Suppressor macrophage treated with lipopolysaccharide for 4 hours (primary cell): ENCODE results near the gene GLTPD2.
A peak's percentile ranks its signal among the peaks of the same experiment; 100 is the strongest.

Experiments
- DNase-seq: peaks from one replicate; pipeline ENCODE4 v3.0.0-alpha.2; 2020

Gene GLTPD2

GRCh38 chr17:4772235-4772613 is 16.5 kb upstream of the GLTPD2 start:
- DNase-seq = no peak

- no peak for DNase-seq
Observed at GRCh38 chr17:4777969-4778760, 10.6 kb upstream of the GLTPD2 start.

DNA sequence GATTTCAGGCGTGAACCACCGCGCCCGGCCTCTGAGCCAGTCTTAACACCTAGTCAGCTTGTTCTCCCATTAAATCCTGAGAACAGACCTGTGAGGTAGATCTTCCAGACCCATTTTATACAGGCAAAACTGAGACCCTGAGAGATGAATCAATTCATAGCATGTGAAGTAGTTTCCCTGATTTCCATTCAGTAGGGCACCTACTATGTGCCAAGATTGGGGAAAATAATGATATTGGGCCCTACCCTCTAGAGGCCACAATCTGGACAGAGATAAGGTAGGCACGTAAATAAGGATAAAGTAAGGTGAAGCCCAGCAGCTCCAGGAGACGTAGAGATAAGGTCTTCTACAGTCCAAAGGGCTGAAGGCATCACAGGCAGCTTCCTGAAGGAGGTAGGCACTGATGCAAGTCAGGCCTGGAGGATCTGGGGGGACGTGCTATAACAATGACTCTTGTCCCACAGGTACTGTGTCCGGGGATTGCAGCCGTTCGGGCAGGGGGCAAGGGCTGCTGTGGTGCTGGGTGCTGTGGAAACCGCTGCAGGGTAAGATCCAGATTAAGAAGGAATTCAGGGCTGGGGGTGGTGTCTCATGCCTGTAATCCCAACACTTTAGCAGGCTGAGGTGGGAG is 8.3 kb upstream of the GLTPD2 start:
- no peak for DNase-seq

DNA sequence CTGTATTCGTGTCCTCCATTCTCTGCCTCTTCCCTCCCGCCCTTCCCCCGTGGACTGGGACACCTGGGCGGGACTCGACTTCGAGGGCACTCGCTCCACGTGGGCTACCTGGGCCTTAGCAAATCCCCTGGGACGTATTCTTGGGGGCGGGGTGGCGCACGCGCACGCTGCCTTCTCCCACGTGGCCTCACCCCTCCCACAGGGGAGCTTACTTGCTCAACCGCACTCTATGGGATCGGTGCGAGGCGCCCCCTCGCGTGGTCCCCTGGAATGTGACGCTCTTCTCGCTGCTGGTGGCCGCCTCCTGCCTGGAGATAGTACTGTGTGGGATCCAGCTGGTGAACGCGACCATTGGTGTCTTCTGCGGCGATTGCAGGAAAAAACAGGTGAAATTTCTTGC is 6.1 kb upstream of the GLTPD2 start:
- peak; percentile 59 for DNase-seq

GRCh38 chr17:4785311-4786105 is 3.3 kb upstream of the GLTPD2 start:
- peak; percentile 14 for DNase-seq

GRCh38 chr17:4786106-4786511 is 2.7 kb upstream of the GLTPD2 start, which contains the start of gene VMO1:
TSS of gene VMO1 (minus strand) at chr17:4786364. CDS start at chr17:4786352, 12 bp downstream.
- peak; percentile 35 for DNase-seq

- no peak for DNase-seq
Observed at GRCh38 chr17:4786516-4786915, 2.2 kb upstream of the GLTPD2 start.

GRCh38 chr17:4788159-4788806 is 481 bp upstream of the GLTPD2 start:
- DNase-seq = no peak

GRCh38 chr17:4789701-4789950 is 862 bp downstream of the GLTPD2 start:
- DNase-seq = no peak

DNA sequence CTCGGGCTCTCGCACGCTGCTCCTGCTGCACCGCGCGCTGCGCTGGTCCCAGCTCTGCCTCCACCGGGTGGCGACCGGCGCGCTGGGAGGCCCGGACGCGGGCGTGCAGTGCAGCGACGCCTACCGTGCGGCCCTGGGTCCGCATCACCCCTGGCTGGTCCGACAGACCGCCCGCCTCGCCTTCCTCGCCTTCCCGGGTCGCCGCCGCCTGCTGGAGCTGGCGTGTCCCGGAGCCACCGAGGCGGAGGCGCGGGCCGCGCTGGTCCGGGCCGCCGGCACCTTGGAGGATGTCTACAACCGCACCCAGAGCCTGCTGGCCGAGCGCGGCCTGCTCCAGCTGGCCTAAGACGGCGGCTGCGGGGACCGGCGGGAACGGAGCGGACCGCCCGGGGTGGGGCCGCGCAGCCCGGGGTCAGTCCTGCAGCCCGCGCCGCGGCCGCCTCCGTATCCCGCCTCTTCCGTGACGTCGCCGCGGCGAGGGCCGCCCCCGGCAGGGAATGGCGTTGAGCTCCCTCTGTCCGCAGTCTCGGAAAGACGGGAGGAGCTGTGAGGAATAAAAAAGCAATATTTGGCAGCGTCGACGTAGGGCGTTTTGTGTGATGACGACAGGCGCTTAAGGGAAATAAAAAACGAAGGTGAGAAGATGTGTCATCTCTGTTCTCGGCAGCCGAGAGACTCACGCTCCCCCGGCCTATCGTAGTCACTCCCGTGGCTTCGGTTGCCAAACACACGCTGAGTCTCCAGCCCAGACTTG is 1.4 kb downstream of the GLTPD2 start:
- peak; percentile 92 for DNase-seq

- DNase-seq = no peak
Observed at GRCh38 chr17:4790705-4791088, 1.9 kb downstream of the GLTPD2 start.

GRCh38 chr17:4795168-4795567 is 6.4 kb downstream of the GLTPD2 start:
- no peak for DNase-seq

DNA sequence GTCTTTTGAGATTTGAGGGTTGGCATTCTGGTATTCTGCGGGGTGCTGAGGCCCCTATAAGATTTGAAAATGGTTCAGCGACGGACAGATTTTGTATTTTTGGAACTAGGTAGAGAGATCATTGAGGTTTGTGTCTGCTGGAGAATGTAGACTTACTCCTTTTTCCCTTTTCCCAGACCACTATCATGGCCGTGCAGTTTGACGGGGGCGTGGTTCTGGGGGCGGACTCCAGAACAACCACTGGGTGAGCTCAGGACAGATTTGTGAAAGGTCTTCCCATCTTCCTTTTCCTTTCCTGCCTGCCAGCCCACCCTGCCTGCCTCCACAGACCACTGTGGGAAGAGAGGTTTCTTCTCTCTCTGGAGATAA is 7.8 kb downstream of the GLTPD2 start:
- peak; percentile 55 for DNase-seq

DNA sequence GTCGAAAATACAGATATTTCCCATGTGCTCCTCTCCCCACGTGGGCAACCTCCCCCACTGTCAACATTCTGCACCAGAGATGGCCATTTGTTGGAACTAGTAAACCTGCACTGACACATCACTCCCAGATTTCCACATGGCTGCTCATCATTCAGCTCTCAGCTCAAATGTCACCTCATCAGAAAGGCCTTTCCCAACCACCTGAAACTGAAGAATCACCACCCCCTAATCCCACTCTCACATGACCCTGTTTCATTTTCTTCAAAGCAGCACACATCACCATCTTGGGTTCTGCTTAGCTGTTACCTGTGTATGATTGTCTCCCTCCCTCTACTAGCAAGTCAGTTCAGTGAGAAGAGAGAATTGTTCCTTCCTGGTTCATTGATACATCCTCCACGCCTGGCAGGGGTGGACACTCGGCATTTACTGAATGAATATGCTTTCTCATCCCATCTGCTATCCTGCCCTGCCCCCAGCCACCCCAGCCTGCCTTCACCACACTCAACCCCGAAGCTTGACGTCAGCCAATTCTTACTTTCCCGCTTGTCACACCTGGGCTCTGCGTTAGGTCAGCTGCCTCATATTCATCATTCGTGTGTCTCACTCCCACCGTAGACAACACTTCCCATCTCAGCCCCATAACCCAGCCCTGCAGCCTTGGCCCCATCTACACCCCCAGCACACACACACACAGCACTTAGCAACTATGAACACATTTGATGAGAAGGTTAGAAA is 11.9 kb downstream of the GLTPD2 start:
- DNase-seq = no peak

DNA sequence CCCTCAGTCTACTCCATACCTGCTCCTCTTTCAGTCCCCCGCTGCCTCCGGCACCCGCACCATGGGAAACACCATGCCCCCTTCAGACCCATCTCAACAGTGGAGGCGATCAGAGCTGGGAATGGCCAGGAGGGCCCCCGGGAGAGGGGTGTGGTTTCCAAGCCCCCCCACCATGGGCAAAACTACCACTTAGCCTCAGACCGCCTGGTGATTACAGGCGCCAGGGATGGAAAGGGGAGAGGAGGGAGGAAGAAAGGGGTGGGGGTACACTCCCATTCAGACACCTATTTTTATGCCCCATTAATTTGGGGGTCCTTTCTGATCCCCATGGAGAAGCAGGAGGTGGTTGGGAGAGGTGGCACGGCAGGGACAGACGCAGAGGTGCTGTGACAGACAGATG is 13.5 kb downstream of the GLTPD2 start, which contains the start of gene C17orf114:
C17orf114 (minus strand) TSS at position 101 of the 400 bp plus-strand sequence.
- DNase-seq = no peak

DNA sequence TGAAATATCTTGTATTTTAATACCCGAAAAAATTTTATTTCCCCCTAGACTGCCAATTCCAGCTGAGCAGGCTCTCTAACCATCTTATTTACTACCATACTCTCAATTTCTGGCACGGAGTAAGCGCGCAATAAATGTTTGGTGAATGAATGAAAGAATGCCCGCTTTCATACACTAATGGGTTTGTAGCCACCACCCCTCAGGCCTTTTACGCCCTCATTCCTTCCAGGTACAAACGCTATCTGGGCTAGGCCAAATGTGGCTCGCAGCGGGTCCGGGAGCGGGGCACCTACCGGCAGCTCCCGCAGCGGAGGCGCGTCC is 17.7 kb downstream of the GLTPD2 start:
- no peak for DNase-seq

GRCh38 chr17:4806777-4807604 is 18.2 kb downstream of the GLTPD2 start, which contains the start of gene PLD2:
TSS of gene PLD2 (plus strand) at chr17:4807152. CDS start at chr17:4807773, 621 bp downstream.
- DNase-seq = peak; percentile 94

GRCh38 chr17:4807605-4808377 is 19.0 kb downstream of the GLTPD2 start:
- DNase-seq = no peak

- no peak for DNase-seq
Observed at GRCh38 chr17:4808378-4808767, 19.6 kb downstream of the GLTPD2 start.

DNA sequence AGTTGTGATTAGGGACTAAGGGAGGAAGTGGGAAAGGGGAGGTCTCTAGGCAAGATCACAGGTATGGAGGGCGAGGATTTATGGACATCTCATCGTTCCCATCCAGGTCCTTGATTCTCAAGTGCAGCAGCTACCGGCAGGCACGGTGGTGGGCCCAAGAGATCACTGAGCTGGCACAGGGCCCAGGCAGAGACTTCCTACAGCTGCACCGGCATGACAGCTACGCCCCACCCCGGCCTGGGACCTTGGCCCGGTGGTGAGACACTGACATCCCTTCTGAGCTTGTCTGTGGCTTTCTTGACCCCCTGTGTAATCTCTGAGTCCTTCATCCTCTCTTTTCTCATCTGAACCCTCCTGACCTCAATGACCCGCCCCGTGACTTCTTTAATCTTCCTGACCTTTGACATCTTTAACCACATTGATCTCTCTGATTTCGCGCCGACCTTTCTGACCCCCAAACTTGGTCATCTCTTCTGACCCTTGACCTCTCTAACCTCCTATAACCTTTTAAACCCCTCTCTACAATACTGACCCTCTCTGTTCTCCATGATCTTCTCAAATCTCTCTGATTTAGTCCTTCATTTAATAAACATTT is 22.0 kb downstream of the GLTPD2 start:
- no peak for DNase-seq
